Measurements from ENCODE around the gene SPAG16. TPM values are rescaled to one million over a fixed set of nuclear protein-coding genes. Genes with fewer than 3 reads are reported as not detected.

SPAG16 gene
- polyA plus RNA-seq, 3 donors from 2014 or later: 9.7 to 18.6 (median 11.5) TPM

- Mint-ChIP-seq H3K4me3 (no peak overlapping the region), H3K27ac (no peak overlapping the region), H3K4me1 (no peaks in the 10 kb centered on the region), H3K36me3 (no peaks in the 10 kb centered on the region), H3K9me3 (peaks cover 0 to 12% (median 2%) of the 10 kb centered on the region in 6 donors), H3K27me3 (ENCODE audit: low read depth in 3 of 3) (no peaks in the 10 kb centered on the region)
- DNase-seq: no peak
Observed at GRCh38 chr2:214451516-214452275, 1167.4 kb downstream of the SPAG16 start.

Other genes with a start within 250 kb of the SPAG16 start
- gene IKZF2, start 132.9 kb upstream of the SPAG16 start, polyA plus RNA-seq: 10 to 100 TPM in 1 of 3 donors, 1 to 10 TPM in 2; 3.6 to 13.6 (median 8.0) TPM

All from immature natural killer cell (primary cell).